Measurements from ENCODE around the gene MCM3AP.

MCM3AP gene

DNA sequence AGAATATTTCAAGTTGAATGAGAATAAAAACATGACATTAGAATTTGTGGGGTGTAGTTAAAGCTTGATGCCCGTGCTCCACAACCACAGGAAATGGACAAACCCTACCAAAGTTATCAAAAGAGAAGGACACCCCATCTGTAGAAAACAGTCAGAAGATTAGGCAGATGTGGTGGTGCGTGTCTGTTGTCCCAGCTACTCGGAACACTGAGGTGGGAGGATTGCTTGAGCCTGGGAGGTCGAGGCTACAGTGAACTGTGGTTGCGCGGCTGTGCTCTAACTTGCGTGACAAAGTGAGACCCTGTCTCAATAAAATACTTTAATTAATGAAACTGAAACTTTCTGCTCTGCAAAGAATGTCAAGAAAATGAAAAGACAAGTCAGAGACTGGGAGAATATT is 99.7 kb downstream of the MCM3AP start:
- 94 to 97% methylated on average over 7 of the region's 7 CpGs for WGBS, 2 experiments
- Histone ChIP-seq H3K9me3 (ENCODE audit: control insufficient read depth, low read length) (no peaks in the 10 kb centered on the region), H3K36me3 (ENCODE audit: control insufficient read depth, insufficient read depth, low read length) (no peaks in the 10 kb centered on the region), H3K27me3 (ENCODE audit: control insufficient read depth, insufficient read depth, low read length, poor library complexity, severe bottlenecking) (no peaks in the 10 kb centered on the region), H3K4me3 (ENCODE audit: insufficient read depth, low read depth, low read length) (no peak overlapping the region), H3K27ac (ENCODE audit: insufficient read depth, low read depth, low read length, poor library complexity, severe bottlenecking) (no peak overlapping the region), H3K4me1 (ENCODE audit: control insufficient read depth, insufficient read depth, low read length) (no peaks in the 10 kb centered on the region)

All from ectodermal cell (in vitro differentiated cells).